ENCODE data around the gene PROSER3. TPM values are rescaled to one million over a fixed set of nuclear protein-coding genes. Genes with fewer than 3 reads are reported as not detected.

The PROSER3 gene
- total and polyA plus RNA-seq, 4 donors = 10.0 to 32.2 (median 12.1) TPM

DNA sequence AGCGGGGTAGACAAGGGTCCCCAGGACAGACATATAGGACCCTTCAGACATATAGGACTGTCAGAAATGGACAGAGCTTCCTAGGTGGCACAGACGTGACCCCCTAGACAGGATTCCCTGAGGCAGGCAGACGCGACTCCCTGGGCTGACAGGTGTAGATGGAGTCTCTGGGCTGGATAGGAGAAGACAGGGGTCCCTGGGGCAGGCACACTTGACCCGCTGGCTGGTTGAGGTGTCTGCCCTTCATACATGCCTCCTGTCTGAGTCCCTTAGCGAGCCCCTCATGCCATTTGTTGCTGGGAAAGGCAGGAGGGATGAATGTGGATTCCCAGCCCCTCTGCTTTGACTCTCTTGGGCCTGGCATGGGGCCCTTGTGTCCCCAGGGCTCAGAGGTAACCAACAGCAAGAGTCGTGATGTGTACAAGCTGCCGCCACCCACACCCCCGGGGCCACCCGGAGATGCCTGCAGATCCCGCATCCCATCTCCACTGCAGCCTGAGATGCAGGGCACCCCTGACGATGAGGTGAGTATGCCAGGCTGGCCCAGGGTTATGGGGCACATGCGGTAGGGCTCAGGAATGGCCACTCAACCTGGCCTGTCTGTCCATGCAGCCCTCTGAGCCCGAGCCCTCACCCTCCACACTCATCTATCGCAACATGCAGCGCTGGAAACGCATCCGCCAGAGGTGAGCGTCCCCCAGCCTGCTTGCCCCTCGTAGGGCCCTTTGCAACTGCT is 4.2 kb upstream of the PROSER3 start:
- TF ChIP-seq, protein P1, sequence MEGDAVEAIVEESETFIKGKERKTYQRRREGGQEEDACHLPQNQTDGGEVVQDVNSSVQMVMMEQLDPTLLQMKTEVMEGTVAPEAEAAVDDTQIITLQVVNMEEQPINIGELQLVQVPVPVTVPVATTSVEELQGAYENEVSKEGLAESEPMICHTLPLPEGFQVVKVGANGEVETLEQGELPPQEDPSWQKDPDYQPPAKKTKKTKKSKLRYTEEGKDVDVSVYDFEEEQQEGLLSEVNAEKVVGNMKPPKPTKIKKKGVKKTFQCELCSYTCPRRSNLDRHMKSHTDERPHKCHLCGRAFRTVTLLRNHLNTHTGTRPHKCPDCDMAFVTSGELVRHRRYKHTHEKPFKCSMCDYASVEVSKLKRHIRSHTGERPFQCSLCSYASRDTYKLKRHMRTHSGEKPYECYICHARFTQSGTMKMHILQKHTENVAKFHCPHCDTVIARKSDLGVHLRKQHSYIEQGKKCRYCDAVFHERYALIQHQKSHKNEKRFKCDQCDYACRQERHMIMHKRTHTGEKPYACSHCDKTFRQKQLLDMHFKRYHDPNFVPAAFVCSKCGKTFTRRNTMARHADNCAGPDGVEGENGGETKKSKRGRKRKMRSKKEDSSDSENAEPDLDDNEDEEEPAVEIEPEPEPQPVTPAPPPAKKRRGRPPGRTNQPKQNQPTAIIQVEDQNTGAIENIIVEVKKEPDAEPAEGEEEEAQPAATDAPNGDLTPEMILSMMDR (IDR thresholded peaks at IDR 0.05; ENCODE audit: control extremely low read depth, extremely low read depth) = no peak
- DNase-seq (no peak), ATAC-seq (ENCODE audit: insufficient read depth, low FRiP score) (no peak)
- Histone ChIP-seq H3K36me3 (ENCODE audit: control insufficient read depth in 4 of 4, insufficient read depth in 4 of 4, low read length in 4 of 4) (peaks cover 0 to 26% (median 12%) of the 10 kb centered on the region in 4 donors), H3K27ac (ENCODE audit: low read depth in 1 of 2, low read length in 1 of 2) (no peak overlapping the region), H3K9ac (ENCODE audit: insufficient read depth in 1 of 2, low read length in 2 of 2) (no peak overlapping the region), H3K4me3 (no peak overlapping the region), H3K27me3 (ENCODE audit: control insufficient read depth in 3 of 3, insufficient read depth in 3 of 3, low read length in 2 of 3) (peaks cover 0 to 4% (median 0%) of the 10 kb centered on the region in 3 donors), H3K4me1 (ENCODE audit: control insufficient read depth in 5 of 5, insufficient read depth in 5 of 5, low read length in 5 of 5) (peaks cover 0 to 36% (median 16%) of the 10 kb centered on the region in 5 donors), H3K9me3 (ENCODE audit: control insufficient read depth in 4 of 4, insufficient read depth in 3 of 4, low read length in 3 of 4) (peaks cover 0 to 1% (median 0%) of the 10 kb centered on the region in 4 donors)
- WGBS, 2 donors = 96 to 98% methylated on average over 20 of the region's 20 CpGs

- ATAC-seq (ENCODE audit: insufficient read depth, low FRiP score) (no peak), DNase-seq (peak in 1 of 3 donors; percentile 13)
- H3K27ac ChIP-seq (ENCODE audit: low read depth in 1 of 2, low read length in 1 of 2) = peak overlapping the region in 1 of 2 donors; percentile 97
- H3K27me3 ChIP-seq (ENCODE audit: control insufficient read depth in 3 of 3, insufficient read depth in 3 of 3, low read length in 2 of 3) = peaks cover 0 to 4% (median 0%) of the 10 kb centered on the region in 3 donors
- peaks cover 0 to 26% (median 14%) of the 10 kb centered on the region in 4 donors for H3K36me3 ChIP-seq (ENCODE audit: control insufficient read depth in 4 of 4, insufficient read depth in 4 of 4, low read length in 4 of 4)
- peak overlapping the region in 1 of 2 donors; percentile 65 for H3K9ac ChIP-seq (ENCODE audit: insufficient read depth in 1 of 2, low read length in 2 of 2)
- no peak overlapping the region for H3K4me3 ChIP-seq
- TF ChIP-seq, protein P1 (IDR thresholded peaks at IDR 0.05; ENCODE audit: control extremely low read depth, extremely low read depth) = no peak
- H3K4me1 ChIP-seq (ENCODE audit: control insufficient read depth in 5 of 5, insufficient read depth in 5 of 5, low read length in 5 of 5) = peaks cover 0 to 35% (median 14%) of the 10 kb centered on the region in 5 donors
- 88 to 93% methylated on average over 13 of the region's 13 CpGs for WGBS, 2 donors
- H3K9me3 ChIP-seq (ENCODE audit: control insufficient read depth in 4 of 4, insufficient read depth in 3 of 4, low read length in 3 of 4) = peaks cover 0 to 1% (median 0%) of the 10 kb centered on the region in 4 donors
These were observed 3.4 kb upstream of the PROSER3 start for GRCh38 chr19:35754370-35755130.

GRCh38 chr19:35755131-35755549 is 2.8 kb upstream of the PROSER3 start:
- Histone ChIP-seq H3K4me1 (ENCODE audit: control insufficient read depth in 5 of 5, insufficient read depth in 5 of 5, low read length in 5 of 5) (peaks cover 0 to 32% (median 14%) of the 10 kb centered on the region in 5 donors), H3K9me3 (ENCODE audit: control insufficient read depth in 4 of 4, insufficient read depth in 3 of 4, low read length in 3 of 4) (peaks cover 0 to 1% (median 0%) of the 10 kb centered on the region in 4 donors), H3K27me3 (ENCODE audit: control insufficient read depth in 3 of 3, insufficient read depth in 3 of 3, low read length in 2 of 3) (peaks cover 0 to 4% (median 0%) of the 10 kb centered on the region in 3 donors), H3K9ac (ENCODE audit: insufficient read depth in 1 of 2, low read length in 2 of 2) (peak overlapping the region in 1 of 2 donors; percentile 65), H3K4me3 (no peak overlapping the region), H3K36me3 (ENCODE audit: control insufficient read depth in 4 of 4, insufficient read depth in 4 of 4, low read length in 4 of 4) (peaks cover 0 to 26% (median 15%) of the 10 kb centered on the region in 4 donors), H3K27ac (ENCODE audit: low read depth in 1 of 2, low read length in 1 of 2) (peak overlapping the region; percentile 88 to 97)
- ATAC-seq (ENCODE audit: insufficient read depth, low FRiP score) = no peak
- DNase-seq = no peak
- WGBS, 2 donors = 46 to 62% methylated on average over 13 to 17 of the region's 17 CpGs
- TF ChIP-seq, protein P1 (IDR thresholded peaks at IDR 0.05; ENCODE audit: control extremely low read depth, extremely low read depth) = no peak
